NCI-H82 treated with DMSO at 0.1 percent for 48 hours (cell line): ENCODE data around the gene AQP9.

Source experiments
- DNase-seq: peaks from one replicate; lab custom pipeline; 2025; ENCODE audit not compliant: unreplicated experiment; lab: John Stamatoyannopoulos, UW

The AQP9 gene

DNA sequence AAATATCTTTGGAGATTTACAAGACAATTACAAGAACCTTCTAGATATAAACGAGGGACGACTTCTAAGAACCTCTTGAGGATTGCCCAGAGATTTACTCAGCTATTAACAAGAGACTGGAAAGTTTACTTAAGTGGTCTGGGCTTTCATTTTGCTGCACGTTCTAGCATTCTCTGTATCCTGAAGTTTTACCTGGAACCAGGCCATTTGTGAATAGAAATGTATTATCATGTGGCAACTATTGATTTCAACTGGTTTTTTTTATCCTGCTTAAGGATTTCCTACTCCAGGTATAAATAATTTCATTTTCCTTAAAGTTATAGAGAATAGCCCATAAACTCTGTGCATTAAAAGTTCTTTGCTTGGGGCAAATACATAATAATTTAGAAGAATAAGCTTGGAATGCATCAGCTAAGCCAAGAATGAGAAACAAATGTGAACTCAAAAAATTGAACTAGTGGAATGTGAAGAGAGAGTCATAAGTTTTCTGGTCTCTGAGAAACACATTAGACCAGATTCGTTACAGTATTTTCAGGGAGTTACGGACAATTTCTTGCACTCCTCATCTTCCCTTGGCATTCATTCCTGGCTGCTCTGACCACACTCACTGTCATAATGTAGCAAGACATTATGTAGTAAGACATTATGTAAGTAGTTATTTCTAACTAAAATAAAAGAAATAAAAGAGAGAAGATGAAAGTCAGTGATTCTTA is 1.3 kb downstream of the AQP9 start:
- DNase-seq: no peak

- DNase-seq: no peak
These were observed 1.9 kb downstream of the AQP9 start for GRCh38 chr15:58139989-58140522.

- DNase-seq: no peak
These were observed 3.7 kb downstream of the AQP9 start for GRCh38 chr15:58141894-58142293.

DNA sequence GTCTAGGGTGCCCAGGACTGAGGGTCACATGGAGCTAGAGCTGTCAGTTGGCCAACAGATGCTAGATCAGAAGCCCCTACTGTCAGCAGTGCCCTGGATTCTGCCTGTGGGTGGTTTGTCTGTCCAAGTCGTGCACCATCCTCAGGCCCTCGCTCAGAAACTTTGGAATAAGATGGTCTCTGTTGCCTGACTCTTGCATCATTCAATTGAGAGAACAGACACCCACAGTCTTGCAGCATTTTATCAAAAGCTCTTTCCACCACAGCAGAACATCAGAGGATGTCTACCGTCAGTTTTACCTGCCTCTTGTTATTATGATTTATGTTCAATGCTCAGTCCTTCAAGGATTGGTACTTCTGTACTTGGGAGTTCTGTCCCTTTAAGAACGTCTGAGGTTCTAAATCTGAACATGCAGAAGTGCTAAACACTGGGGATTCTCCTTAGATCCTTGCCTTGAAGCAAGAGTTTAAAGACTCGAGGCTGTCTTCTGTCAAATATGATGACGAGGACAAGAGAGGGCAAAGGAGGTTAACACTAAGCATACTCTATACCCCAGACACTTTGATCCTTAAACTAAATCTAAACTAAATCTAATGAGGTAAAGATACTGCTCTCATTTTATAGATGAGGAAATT is 4.8 kb downstream of the AQP9 start:
- no peak for DNase-seq

- DNase-seq: no peak
These were observed 7.4 kb downstream of the AQP9 start for GRCh38 chr15:58145606-58146005.

GRCh38 chr15:58146211-58146610 is 8.0 kb downstream of the AQP9 start:
- no peak for DNase-seq

GRCh38 chr15:58146749-58147148 is 8.6 kb downstream of the AQP9 start:
- DNase-seq: no peak

GRCh38 chr15:58147171-58147611 is 9.0 kb downstream of the AQP9 start:
- no peak for DNase-seq

- no peak for DNase-seq
These were observed 9.9 kb downstream of the AQP9 start for GRCh38 chr15:58148120-58148519.

- no peak for DNase-seq
These were observed 10.7 kb downstream of the AQP9 start for GRCh38 chr15:58148633-58149445.

DNA sequence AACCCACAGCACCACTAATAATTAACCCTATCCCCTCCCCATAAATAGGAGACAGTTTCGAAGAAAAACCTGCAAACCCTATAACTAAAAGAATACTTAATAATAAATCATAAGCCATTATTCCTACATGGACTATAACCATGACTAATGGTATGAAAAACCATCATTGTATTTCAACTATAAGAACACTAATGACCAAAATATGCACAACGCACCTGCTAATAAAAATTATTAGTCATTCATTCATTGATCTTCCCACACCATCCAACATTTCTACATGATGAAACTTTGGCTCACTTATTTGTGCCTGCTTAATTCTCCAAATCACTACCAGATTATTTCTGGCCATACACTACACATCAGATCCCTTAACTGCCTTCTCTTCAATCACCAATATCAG is 16.6 kb downstream of the AQP9 start:
- DNase-seq: no peak

DNA sequence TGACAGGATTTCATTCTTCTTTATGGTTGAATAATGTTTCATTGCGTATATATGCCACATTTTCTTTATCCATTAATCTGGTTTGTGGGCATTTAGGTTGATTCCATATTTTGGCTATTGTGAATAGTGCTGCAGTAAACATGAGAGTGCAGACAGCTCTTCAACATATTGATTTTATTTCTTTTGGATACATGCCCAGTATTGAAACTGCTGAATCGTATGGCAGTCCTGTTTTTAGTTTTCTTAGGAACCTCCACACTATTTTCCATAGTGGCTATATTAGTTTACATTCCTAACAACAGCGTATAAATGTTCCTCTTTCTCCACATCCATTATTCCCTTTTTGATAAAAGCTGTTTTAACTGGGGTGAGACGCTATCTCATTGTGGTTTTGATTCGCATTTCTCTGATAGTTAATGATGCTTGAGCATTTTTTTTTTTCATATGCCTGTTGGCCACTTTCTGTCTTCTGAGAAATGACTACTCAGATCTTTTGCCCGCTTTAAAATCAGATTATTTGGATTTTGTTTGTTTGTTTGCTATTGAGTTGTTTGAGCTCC is 21.7 kb downstream of the AQP9 start:
- DNase-seq: no peak

GRCh38 chr15:58161436-58161930 is 23.3 kb downstream of the AQP9 start:
- DNase-seq: no peak

GRCh38 chr15:58163985-58164384 is 25.8 kb downstream of the AQP9 start:
- DNase-seq: no peak

GRCh38 chr15:58164926-58165325 is 26.7 kb downstream of the AQP9 start:
- no peak for DNase-seq

- no peak for DNase-seq
These were observed 27.5 kb downstream of the AQP9 start for GRCh38 chr15:58165661-58166060.

DNA sequence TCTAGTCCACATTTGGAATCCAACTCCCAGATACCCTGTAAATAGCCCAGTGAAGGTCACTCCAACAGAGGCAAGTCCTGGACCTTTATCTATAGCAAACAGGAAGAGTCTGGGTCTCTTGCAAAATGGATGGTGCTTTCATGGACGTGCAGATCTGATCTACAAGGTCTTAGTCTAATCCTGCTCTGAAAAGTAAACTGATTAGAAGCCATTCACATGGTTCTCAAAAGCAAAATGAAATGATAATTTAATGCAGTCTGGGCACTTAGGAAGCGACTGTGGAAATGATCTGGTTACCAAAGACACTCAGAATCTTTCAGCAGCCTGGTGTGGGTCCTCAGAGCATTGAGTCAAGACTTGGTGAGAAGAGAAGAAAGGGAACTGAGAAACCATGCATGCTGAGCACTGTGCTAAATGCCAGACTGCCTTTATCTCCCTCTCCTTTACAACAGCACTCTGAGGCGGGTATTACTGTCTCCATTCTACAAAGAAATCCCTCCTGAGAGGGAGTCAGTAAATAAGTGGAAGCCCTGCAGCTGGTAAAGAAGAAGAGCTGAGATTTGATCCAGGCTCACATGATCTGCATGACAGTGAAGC is 29.0 kb downstream of the AQP9 start:
- no peak for DNase-seq

DNA sequence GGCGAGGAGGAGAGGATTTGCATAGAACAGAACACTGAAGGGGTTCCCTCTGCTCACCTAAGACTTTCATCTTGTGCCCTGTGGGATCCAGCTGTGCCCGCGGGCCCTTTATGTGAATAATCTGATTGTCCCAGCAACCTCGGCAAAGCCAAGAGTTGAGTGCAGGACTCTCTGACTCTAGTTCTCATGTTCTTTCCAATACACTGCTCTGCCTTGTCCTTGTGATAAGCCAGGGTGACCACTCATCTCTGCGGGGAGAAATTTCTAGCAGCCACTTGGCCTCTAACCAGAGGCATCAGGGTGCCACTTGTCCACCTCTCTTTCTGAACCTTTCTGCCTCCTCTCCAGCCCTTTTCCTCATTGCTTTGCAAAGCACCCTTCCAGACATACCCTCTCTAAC is 31.8 kb downstream of the AQP9 start:
- no peak for DNase-seq

DNA sequence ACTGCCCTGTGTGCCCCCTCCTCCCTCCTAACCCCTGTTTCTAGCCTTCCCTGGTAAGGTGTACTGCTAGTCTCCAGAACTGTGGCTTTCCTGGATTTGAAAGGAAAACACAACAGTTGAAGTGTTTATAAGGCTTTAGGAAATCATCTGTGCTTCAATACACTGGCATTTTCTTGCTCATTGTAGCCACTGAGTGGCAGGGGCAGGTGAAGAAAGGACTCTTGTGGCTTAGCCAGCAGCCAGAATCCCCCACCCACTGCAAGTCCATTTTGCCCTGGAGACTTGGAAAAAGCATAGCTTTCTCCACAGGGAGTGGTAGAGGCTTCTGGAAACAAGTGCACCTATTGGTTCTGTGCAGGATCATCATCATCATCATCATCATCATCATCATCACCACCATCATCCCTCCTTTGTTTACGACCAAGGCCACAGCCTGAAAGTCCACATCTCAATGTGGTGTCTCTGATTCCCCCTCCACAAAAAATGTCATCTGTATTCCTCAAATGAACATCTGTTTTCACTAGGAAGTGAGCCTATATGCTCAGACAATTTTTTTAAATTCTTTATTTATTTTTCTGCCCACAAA is 33.4 kb downstream of the AQP9 start:
- DNase-seq: no peak

- no peak for DNase-seq
These were observed 36.5 kb downstream of the AQP9 start for GRCh38 chr15:58174709-58175108.
